GM12864 (cell line): ENCODE results near the gene PITX1.

Experiments
- DNase-seq: peaks from one replicate; pipeline ENCODE4 v3.0.0-alpha.2; 2011; ENCODE audit warnings: low read depth
- H3K4me3 ChIP-seq: 2 replicates; pipeline ENCODE4 v1.5.1; 2011; ENCODE audit warnings: mild to moderate bottlenecking, low read depth, low read length, control low read depth
- TF ChIP-seq, protein P1 (sequence below): IDR thresholded peaks from 2 replicates; pipeline ENCODE4 v1.5.1; 2011; ENCODE audit warnings: low read depth, mild to moderate bottlenecking, moderate library complexity, low read length, control low read depth, inconsistent platforms; ENCODE audit errors: missing control alignments

PITX1 gene

DNA sequence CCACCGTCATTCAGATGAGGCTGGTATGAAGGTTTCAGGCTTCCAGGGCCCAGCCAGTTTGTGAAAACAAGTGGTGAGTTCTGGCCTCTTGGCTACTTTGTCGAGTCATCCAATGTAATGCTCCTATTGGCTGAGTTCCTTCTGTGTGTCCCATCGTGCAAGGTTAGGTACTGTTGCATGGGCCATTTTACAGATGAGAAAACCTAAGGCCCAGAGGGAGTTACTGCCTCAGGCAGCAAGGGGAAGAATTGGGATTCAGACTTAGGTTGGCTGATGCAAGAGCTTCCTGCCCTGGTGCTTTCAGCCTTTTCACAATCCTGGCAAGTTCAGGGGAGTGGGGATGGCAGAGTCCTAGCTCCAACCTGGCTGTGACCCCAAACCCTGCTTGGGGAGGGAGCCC lies 17.4 kb upstream of the PITX1 start:
- no peak overlapping the region for H3K4me3 ChIP-seq

GRCh38 chr5:135050244-135050767 lies 16.3 kb upstream of the PITX1 start:
- TF ChIP-seq, protein P1, sequence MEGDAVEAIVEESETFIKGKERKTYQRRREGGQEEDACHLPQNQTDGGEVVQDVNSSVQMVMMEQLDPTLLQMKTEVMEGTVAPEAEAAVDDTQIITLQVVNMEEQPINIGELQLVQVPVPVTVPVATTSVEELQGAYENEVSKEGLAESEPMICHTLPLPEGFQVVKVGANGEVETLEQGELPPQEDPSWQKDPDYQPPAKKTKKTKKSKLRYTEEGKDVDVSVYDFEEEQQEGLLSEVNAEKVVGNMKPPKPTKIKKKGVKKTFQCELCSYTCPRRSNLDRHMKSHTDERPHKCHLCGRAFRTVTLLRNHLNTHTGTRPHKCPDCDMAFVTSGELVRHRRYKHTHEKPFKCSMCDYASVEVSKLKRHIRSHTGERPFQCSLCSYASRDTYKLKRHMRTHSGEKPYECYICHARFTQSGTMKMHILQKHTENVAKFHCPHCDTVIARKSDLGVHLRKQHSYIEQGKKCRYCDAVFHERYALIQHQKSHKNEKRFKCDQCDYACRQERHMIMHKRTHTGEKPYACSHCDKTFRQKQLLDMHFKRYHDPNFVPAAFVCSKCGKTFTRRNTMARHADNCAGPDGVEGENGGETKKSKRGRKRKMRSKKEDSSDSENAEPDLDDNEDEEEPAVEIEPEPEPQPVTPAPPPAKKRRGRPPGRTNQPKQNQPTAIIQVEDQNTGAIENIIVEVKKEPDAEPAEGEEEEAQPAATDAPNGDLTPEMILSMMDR = no peak
- no peak overlapping the region for H3K4me3 ChIP-seq
- DNase-seq = no peak

More for the DNA sequence above, 17.4 kb upstream of the PITX1 start:
- no peak for DNase-seq
- TF ChIP-seq, protein P1 = no peak

DNA sequence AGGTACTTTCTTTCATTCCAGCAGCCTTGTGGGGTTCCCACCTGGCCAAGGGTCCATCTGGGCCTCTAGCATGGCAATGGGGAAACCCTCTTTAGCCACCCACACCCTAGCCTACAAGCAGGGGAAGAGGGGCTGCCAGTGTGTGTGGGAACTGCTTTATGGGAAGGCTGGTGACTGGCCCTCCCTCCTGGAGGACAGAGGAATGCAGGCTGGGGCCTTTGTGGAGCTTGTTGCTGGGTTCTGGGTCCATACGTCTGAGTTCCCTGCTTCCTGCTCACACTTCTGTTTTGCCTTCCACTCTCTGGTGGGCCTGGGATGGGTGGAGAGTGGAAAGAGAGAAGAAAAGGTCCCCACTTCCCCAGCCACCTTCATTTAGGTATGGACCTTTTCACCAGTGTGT lies 14.9 kb upstream of the PITX1 start:
- no peak for DNase-seq
- TF ChIP-seq, protein P1 = no peak
- no peak overlapping the region for H3K4me3 ChIP-seq

DNA sequence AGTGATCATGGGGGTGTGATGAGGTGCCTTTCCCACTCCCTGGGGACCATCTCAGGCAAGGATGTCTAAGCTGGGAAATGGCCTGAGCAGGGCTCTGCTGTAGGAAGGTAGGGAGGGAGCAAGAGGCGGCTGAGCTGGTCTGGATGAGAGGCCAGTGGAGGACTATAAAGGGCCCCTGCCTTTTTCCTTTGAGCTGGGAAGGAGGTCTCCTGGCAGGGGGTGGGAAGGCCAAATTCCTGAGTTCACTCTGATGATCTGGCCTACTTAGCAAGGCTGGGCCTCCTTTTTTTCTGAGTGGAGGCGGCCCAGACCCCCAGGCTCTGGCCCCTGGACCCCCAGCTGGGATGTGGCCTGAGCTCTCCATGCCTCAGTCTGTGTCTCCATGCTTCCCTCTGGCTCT lies 14.3 kb upstream of the PITX1 start:
- TF ChIP-seq, protein P1 = no peak
- H3K4me3 ChIP-seq = no peak overlapping the region
- no peak for DNase-seq

GRCh38 chr5:135047347-135047695 lies 13.3 kb upstream of the PITX1 start:
- TF ChIP-seq, protein P1 = no peak
- no peak for DNase-seq
- no peak overlapping the region for H3K4me3 ChIP-seq

- H3K4me3 ChIP-seq = no peak overlapping the region
- DNase-seq = no peak
These were observed 12.8 kb upstream of the PITX1 start for GRCh38 chr5:135046661-135047346.

DNA sequence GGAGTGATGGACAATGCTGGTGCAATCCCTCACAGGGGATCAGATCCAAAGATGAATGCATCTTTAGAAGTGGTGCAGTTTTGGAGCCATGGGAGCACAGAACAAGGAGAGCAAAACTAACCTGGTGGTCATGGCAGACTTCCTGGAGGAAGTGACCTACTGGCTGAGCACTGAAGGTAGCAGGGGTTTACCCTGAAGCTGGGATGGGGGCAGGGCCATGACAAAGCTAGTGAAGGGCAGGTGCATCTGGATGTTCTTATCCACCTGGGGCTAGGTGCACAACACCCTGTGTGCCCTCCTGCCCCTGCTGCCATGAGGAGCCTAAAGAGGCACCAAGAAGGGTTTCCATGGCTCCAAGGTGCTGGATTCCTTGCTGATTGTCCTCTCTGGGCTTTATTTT lies 11.5 kb upstream of the PITX1 start:
- TF ChIP-seq, protein P1 = no peak
- no peak overlapping the region for H3K4me3 ChIP-seq
- DNase-seq = no peak

More at GRCh38 chr5:135046661-135047346, 12.8 kb upstream of the PITX1 start:
- TF ChIP-seq, protein P1 = no peak
